Daoy (cell line): ENCODE data around the gene FSTL4. TPM values are rescaled to one million over a fixed set of nuclear protein-coding genes. Genes with fewer than 3 reads are reported as not detected.

Experiments
- DNase-seq: peaks from one replicate; pipeline ENCODE4 v3.0.0-alpha.2; 2015; ENCODE audit warnings: low read depth
- total RNA-seq: library from RNA; depleted of rRNA; stranded (reverse); fragments of >200 nt; shearing (Covaris generic); gene quantifications from 2 replicates; pipeline ENCODE4 v1.2.3, GENCODE V29; 2014

Gene FSTL4
- total RNA-seq, 1 experiment from 2014 or later = 0.11 TPM

DNA sequence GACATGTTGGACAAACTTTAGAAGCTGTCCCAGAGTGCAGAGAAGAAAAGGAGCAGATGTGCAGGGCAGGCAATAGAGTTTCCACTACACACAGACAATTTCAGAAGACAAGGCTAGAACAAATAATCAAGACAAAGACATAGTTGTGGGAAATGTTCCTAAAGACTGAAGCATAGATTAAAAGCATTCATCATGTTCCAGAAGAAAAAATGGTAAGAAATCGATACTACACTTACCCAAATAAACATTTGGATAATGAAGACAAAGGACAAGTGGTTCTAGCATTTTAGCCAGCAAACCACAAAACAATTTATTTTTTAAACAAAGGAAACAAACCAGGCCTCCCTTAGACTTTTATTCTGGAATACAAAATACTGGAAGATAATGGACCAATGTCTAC lies 97.9 kb downstream of the FSTL4 start:
- no peak for DNase-seq

DNA sequence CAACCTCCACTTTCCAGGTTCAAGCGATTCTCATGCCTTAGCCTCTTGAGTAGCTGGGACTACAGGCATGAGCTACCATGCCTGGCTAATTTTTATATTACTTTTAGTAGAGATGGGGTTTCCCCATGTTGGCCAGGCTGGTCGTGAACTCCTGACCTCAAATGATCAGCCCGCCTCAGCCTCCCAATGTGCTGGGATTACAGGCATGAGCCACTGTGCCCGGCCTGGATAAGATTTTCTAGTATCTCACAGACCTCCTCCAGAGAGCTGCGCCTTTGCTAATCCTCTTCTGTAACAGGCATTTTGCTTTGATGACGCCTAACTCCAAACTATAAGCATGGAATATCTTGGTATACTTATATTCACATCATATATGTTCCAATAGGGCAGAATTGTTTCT lies 99.4 kb downstream of the FSTL4 start:
- DNase-seq = no peak

DNA sequence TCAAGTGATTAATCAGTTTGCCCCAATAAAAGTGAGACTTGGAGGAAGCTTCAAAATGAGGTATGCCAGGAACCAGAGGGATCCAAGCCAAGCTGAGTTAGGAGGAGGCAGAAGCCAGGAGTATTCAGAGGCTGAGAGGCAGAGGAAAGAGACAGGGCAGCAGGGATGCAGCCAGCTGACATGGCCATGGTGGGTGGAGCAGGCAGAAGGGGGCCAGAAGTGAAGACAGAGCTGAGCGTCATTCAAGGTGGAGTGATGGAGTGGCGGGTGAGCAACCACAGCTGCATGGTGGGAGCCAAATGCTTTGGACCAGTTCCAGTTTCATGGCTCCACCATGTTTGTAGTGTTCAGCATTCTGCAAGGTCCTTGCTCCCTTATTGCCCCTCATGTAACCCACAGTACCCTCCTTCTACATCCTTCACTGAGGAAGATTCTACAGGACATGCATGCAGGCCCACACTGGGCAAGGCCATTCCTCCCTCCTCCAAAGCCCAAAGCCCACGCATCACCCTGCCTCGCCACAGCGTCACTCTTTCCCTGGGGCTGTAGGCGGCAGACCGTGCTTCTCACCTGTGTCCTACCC lies 100.6 kb downstream of the FSTL4 start:
- no peak for DNase-seq

DNA sequence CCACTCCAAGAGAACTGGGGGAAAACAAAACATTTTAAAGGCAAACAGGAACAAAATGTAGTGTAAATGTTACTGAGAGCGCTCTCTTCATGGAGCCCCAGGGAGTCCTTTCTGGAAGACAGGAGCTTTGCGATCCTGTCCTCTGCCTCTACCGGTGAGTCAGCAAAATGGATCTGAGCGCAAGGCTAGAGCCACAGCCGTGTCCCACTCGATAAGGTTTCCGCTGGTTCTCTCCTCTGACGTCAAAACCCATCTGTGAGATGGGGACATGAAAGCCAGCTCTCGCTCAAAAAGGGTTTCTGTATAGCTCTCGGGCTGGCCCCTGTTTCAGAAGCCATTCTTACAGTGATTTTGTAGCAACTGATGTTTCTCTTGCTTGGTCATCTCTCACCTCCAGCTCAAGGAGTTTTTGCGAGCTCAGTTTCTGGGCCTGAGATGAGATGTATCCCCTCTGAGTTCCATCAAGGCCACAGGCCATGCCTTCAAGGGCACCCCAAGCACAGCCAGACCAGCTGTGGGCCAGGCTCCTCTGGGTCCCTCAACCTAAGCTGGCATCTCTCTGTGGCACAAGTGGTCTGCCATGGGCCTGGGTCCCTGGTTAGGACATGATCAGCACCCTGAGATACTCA lies 101.6 kb downstream of the FSTL4 start:
- DNase-seq = no peak

DNA sequence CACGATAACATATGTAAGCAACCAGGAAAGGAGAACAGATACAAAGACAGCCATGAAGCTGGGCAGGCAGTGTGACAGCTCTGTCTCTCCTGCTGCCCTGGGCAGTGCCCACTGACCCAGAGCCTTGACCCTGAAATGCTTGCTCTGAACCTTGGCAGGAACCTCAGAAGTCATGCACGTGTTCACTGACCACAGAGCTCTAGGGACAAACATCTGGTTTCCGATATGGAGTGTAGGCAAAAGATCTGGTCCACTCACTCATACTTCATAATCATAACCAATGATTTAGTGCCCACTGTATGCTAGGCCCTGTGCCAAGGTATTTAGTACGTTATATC lies 102.6 kb downstream of the FSTL4 start:
- no peak for DNase-seq

DNA sequence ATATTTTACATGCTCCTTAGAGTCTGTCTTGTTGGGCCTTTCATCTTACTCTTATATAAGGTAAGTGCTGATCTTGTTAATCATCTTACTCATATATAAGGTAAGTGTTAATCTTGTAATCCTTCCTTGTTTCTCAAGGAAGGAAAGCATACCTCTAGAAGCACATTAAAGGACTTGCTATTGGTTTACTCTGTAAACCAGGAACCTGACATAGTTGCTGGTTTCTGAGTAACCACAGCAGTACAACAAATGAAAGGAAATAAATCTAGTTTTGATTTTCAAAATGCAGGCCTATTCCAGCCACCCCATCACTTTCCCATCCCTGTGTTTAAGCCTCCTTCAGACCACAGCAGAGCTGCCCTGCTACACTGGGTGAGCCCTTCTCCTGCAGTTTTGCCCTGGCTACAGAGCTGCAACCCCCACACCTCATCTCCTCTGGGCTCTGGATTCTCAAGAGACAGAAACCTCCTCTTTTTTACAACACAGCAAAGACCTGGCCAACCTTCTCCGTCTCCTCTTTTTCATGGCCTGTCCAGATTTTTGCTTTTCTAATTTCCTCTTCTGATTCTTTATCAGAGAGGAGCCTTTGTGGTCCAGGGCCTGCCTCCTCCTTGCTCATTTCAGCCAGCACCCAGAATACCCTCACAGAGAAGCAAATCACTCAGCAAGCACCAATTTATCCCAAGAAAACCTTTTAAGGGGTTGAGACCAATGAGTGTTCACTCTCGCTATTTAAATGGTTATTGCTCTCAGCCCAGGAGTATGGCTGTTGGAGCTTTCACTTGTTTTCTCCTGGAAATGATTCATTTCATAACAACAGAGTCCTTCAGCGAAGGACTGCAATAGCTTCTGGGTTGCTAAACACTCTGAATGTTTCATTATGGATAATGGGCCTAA lies 103.2 kb downstream of the FSTL4 start:
- DNase-seq = no peak

DNA sequence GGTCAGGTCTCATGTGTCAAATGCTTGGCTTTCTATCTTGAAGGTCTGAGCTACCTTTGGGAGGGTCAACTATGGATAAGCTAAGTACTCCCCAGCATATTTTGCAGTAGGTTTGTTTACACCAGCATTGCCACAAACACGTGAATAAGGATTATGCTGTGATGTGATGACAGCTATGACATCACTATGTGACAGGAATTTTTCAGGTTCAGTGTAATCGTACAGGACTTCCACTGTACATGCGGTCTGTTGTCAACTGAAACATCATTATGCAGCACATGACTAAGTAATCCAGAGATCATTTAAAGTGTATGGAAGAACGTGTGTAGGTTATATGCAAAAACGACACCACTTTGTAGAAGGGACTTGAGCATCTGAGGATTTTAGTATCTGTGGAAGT lies 104.0 kb downstream of the FSTL4 start:
- no peak for DNase-seq

DNA sequence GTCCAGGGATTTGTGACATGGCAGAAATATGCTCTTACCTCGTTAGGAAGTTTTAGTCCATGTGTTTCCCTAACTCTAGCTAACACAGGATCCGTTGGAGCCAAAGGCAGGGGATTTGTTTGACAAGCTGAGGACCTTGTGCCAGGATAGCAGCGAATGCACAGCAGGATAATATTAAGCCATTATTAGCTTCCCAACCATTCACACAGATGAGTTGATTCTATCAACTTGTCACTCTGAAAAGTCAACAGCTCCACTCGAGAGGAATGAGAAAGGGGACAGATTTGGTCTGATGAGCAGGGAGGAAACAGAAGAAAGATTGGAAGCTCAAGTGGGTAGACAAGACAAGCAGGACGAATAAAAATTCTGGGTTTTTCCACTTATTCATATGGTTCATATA lies 106.2 kb downstream of the FSTL4 start:
- no peak for DNase-seq

DNA sequence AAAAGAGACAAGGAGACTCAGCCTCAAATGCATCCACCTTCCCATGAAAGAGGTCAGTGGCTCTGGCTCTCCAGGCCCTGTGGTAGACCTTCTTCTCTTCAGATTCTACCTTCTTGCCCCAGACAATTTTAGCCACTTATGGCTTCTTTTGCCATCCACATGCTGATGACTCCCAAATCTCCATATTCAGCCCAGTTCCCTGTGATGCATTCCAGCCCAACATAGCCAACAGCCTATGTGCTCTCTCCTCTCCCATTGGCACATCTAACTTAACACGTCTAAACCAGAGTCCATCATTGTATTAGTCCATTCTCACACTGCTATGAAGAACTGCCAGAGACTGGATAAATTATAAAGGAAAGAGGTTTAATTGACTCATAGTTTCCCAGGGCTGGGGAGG lies 108.8 kb downstream of the FSTL4 start:
- DNase-seq = no peak

DNA sequence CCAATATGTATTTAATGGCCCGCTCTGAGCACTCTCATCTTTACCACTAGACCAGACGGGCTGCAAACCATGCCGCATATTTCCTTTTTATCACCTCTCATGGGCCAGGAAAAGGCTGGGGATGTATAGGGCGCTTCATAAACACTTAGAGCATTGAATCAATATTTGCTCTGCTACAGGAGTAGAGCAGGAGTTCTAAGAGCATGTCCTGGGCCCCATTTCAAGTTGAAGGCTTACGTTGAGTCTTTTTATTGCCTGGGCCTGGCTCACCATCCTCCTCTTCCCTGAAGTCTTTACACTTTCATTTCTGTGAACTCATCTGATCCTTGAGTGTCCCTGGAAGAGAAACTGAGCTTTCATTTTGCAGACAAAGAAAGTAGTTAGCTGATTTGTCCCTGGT lies 112.4 kb downstream of the FSTL4 start:
- DNase-seq = no peak

DNA sequence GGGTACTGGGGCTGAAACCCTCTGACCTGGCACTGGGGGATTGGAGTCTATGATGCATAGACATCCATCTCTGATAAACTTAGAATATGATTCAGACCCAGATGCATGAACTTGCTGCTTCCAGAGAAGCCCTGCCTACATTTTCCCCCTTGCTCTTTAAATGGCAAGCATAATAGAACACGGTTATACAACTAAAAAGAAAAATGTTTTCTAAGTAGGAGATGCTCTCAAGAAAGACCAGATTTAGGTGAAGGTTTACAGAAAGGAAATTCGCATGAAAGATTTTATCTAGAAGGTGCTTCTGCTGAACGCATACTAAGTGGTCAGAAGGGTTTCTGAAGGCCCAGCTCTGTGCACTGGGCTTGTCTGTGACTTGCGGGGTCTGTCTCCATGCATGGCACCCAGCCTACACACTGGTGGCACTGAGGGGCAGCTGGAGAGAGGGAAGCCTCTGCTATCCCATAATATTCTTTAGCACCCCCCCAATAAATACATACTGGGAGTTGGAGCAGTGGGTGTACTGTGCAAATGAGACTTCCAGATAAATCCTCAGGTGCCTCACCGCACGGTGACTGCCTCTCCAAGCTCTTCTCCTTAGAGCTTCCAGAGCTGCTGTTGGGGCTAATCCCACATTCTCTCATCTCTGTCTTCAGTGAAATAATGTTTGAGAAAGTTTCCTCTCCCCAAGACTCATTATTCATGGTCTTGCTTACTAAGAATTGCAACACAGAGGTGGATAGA lies 114.6 kb downstream of the FSTL4 start:
- DNase-seq = no peak

DNA sequence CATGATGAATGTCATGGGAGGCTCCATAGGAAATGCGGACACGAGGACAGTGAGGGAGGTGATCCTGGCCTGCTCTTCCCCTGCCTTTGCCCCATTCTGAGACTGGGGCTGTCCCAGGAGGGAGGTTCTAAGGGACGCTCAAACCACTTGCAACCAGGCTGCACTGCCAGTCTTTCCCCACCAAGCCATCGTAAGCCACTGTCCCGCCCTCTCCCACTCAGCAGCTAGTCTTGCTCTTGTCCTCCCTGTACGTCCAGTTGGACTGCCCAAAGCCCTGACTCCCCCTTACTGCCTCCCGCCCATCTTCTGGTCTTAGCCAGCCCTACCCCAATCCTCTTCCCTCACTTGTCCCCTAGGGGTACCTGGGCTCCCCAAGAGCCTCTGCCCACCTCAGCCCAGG lies 115.7 kb downstream of the FSTL4 start:
- DNase-seq = no peak

DNA sequence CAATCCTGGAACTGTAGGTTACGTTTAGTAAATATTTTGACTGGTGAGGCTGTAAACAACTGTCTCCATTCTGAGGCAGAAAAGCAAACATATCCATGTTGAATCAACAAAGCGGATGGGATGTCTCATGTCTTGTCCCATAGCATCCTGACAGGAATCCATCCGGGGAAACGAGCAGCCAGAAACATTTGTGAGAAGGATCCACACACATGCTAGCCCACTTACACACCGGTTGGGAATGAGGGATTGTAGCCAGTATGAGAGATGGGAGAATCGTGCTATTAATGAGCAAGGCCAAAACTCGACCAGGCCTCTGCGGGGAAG lies 117.5 kb downstream of the FSTL4 start:
- no peak for DNase-seq

DNA sequence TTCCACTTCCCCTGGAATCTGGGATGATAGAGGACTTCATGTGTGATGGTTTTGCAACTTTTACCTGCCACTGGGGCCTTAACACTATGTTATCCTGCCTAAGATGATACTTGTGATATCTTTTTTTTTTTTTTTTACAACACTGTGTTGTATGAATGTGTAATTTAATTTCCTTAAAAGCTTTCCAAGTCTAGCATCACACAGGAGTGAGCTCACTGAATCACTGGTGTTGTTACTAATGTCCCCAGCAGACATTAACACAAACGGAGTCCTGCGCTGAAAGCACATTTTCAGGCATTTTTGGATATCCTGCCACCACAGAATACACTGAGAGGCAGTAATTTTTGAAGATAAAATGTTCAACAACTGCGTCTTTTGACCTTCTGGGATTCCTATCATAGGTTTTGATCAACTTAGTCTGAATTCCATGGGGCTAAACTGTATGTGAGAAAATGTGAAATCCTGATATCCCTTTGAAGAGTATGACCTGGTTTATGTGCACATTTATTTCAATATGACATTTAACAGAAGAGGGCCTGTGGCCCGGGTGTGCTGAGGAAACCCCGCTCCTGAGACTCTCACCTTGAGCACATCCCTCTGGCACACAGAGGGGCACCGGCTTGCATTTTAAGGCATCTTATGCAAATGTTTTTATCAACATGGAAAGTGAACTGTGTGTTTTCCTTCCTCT lies 118.0 kb downstream of the FSTL4 start:
- no peak for DNase-seq

DNA sequence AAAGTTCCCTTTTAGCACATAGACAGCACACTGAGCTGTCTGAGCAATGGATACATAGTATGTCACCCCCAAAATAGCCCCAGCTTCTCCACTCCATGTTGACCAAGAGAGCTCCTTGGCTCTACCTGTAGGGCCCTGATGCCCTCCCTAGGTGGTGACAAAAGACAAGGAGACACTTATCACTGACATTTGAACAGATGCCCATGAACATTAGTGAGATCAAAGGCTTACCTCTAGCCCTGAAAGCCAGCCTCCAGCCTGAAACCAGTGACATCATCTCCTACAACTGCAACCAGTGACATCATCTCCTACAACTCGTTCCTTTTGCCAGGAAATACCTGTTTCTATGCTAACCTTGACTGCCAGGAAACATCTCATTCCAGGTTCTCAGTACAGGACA lies 122.7 kb downstream of the FSTL4 start:
- DNase-seq = no peak

DNA sequence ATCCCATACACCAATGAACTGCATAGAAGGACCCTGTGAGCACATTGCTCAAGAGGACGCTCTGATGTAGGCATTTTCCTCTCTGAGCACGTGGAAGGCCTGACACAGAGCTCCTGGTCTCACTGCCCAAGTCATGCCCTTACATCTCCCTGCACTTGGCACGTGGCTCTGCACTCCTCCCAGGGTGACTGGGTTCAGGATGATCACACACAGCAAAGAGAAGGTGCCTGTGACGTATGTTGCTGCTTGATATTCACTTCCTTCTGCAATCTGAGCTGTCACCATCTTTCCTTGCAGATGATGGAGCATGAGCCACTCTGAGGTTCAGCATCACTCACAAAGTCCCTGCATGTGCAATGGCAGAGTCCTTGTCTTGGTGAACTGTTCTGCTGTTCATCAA lies 125.2 kb downstream of the FSTL4 start:
- DNase-seq = no peak

DNA sequence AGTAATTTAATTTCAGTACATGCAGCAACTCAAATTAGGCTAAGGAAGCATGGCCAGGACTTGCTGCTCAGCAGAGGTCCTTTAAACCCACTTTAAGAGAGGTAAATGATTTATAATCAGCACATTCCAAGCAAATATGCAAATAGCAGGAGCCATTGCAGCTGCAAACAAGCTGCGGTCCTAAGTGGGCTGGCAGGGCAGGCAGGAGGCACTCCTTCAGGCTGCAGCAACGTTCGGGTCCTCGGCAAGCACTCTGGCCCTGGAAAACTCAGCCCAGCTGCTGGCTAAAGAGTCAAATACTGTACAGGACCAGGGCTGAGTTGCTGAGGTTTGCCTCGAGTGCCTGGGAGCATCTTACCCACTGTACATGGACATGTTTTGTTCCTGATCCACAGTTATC lies 126.9 kb downstream of the FSTL4 start:
- DNase-seq = no peak

DNA sequence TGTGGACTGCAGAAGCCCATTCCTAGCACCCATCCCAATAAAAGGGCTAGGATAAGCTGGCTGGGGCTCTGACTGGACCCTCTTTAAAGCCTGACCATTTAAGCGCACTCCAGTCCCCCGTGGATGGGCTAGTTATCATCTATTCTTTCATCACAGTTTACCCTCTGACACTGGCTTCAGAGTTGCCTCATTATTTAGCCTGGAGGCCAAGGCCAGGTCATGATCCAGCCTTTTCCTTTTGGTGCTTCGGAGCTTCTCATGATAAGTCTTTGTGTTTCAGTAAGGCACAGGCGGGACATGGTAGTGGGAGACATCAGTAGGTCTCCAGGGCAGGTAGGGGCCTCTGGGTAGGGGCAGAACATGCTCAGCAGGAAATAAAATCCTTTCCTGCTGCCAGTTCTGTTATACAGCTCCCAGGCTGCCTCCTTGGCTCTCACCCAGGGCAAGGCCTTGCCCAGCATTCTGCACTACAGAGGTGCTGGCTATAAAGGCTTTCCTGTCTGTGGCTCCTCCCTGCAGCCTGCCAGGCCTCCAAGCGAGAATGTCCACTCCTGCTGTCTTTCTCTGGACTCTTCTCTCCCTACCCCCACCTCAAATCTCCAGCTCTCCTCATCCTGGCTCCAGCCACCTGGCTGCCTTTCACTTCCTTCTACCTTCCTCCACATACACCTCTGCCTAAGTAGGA lies 128.8 kb downstream of the FSTL4 start:
- no peak for DNase-seq

DNA sequence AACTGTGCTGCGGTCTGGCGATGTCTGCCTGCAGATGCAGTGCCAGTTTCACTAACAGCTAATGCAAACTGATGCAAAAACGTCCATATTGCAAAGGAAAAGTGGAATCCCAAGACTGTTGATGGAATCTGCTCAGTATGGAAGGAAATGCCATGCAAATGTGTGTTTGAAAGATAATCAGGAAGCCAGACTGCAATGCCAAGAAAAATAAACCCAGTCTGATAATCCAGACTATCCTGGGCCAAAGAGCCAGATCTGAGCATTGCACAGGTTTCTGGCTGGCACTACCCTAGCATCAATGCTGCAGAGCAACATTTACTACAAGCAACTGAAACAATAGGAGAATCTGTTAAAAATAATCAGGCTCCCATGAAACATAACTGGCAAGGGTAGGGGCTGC lies 130.3 kb downstream of the FSTL4 start:
- DNase-seq = no peak

DNA sequence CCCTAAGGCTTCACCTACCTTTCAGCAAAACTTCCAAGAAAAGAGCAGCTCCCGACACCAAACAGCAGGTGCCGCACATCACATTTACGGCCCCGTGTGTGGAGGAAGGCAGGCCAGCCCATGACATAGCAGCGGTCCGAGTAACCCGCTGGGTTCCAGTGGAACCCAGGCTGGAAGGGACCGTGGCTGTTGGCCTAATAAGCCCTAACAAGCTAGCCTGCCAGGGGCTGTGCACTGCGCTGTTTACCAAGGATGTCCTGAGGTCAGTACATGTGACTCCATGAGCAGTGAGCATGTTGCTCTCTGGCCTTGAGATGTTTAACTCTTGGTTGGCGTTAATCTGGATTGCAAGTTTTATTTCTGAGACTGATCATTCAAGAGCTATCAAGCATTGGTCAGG lies 131.5 kb downstream of the FSTL4 start:
- DNase-seq = no peak

DNA sequence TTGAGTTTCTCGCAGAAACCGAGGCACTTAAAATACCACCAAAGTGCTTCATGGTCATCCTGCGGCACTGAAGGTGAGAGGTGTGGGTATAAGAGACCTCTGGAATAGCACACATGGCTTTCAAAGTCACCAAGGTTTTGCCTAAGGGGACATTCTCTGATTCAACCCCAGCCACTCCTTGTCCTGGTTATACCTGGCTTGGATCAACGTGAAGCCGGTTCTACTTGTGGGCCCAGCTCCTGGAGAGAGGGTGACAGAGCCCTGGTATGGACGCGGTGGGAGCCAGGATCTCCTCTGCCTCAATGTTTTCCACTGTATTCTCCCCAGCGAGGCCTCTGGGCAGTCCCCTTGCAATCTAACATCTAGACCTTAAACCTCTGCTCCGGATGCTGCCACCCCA lies 132.0 kb downstream of the FSTL4 start:
- no peak for DNase-seq
